Pancreas (tissue), 10 donors: ENCODE results near the gene HOXD10. TPM values are rescaled to one million over a fixed set of nuclear protein-coding genes. Genes with fewer than 3 reads are reported as not detected.
A peak's percentile ranks its signal among the peaks of the same experiment; 100 is the strongest.

Source experiments
- ATAC-seq, 4 donors: fragments of 200-7000 bp; cut with Tn5 transposase; one replicate each; pipeline versions ENCODE4 v1.8.0 to v1.9.1; 2020; ENCODE audit warnings: mild to moderate bottlenecking in 4 of 4, moderate library complexity in 4 of 4
- DNase-seq, 6 donors: peaks; one replicate each; pipeline ENCODE4 v3.0.0-alpha.2; 2020
- FAIRE-seq: peaks from 2 replicates; lab custom pipeline; 2012; peaks lifted over from hg19 to GRCh38; lab: Jason Lieb, UNC
- H3K27ac ChIP-seq, 4 donors: fragments of 200-600 bp; sonication (generic); 1 replicate in 3 of 4; 2 replicates in 1 of 4; pipeline versions ENCODE4 v1.5.0 to v1.8.0; 2020
- H3K27me3 ChIP-seq, 4 donors: fragments of 200-600 bp; one replicate each; pipeline ENCODE4 v1.8.0; 2021
- H3K36me3 ChIP-seq, 3 donors: fragments of 200-600 bp; sonication (generic) in 1 of 3; one replicate each; pipeline versions ENCODE4 v1.5.0 to v1.8.0; 2020 to 2021
- H3K4me1 ChIP-seq, 3 donors: fragments of 200-600 bp; one replicate each; pipeline ENCODE4 v1.8.0; 2021
- H3K4me3 ChIP-seq, 4 donors: fragments of 200-600 bp; sonication (generic) in 2 of 4; one replicate each; pipeline versions ENCODE4 v1.5.0 to v1.8.0; 2020 to 2021
- H3K9me3 ChIP-seq, 4 donors: fragments of 200-600 bp; one replicate each; pipeline ENCODE4 v1.8.0; 2021
- CTCF ChIP-seq, 4 donors: fragments of 200-600 bp; sonication (generic) in 3 of 4; IDR thresholded peaks; one replicate each; pipeline versions ENCODE4 v1.5.0 to v1.8.0; 2021; ENCODE audit warnings: antibody characterized with exemption in 4 of 4
- WGBS, 2 donors: extraction: QIAGEN DNeasy Blood & Tissue Kit; methylation state at CpG; one replicate each; pipeline ENCODE4 v1.1.7; 2013; 5-methylcytosine and 5-hydroxymethylcytosine counted together
- intact Hi-C, 3 donors: fragments of 100-400 bp; cut with DNase I; formaldehyde crosslinking; loops; one replicate each; pipeline versions ENCODE4 v1.11.1 to v1.14.2; 2022
- polyA plus RNA-seq, 2 donors: library from polyadenylated mRNA; stranded (reverse); fragments of 200-250 nt; gene quantifications; one replicate each; pipeline ENCODE4 v1.2.3, GENCODE V29; 2013
- total RNA-seq, 6 donors: library from RNA; stranded (reverse); fragmentation: NEBNext Ultra II Directional in 4 of 6; extraction: Animal tissue kit (Norgen Biotek cat#: 25700) in 4 of 6; gene quantifications; one replicate each; pipeline versions ENCODE4 v1.2.1 to v1.2.4, GENCODE V29; 2021 to 2023
- donor health status: healthy with polysubstance abuse.
- donor health status: DM: no; HTN: no; CAD: no; lungs with moderate emphysema.
- donor health status: DM: no; HTN: no; CAD: no.
- donor health status: control.
- donor health status: control.
- donor health status: Bipolar disorder and iron deficiency.
- donor health status: DM: yes; HTN: yes; CAD: no.
- donor health status: DM: no; HTN: no; CAD: no.
- donor health status: DM: no; HTN: no; CAD: no.
- donor health status: DM: yes; HTN: yes; CAD: no.

Gene HOXD10
- total and polyA plus RNA-seq, 8 donors = not detected

GRCh38 chr2:176085120-176085788, 31.3 kb upstream of the HOXD10 start:
- no peak overlapping the region for H3K4me3 ChIP-seq
- H3K4me1 ChIP-seq = peaks cover 0 to 6% (median 0%) of the 10 kb centered on the region in 3 donors
- no peaks in the 10 kb centered on the region for H3K9me3 ChIP-seq
- ATAC-seq (no peak), FAIRE-seq (no peak), DNase-seq (peak in 1 of 6 donors; percentile 60)
- no peak for TF ChIP-seq CTCF (IDR thresholded peaks at IDR 0.05)
- WGBS, 2 donors = 8% methylated on average over 40 of the region's 40 CpGs
- no peak overlapping the region for H3K27ac ChIP-seq
- H3K36me3 ChIP-seq = no peaks in the 10 kb centered on the region
- intact Hi-C loops = loop anchor here in 1 of 3 donors (5.0 kb wide), 1 partner anchor 388 kb away; no protein-coding TSS in a partner anchor
- H3K27me3 ChIP-seq = peaks cover 10 to 97% (median 40%) of the 10 kb centered on the region in 4 donors

GRCh38 chr2:176085861-176086771, 30.5 kb upstream of the HOXD10 start:
- Histone ChIP-seq H3K27me3 (peaks cover 7 to 99% (median 34%) of the 10 kb centered on the region in 4 donors), H3K9me3 (no peaks in the 10 kb centered on the region), H3K4me3 (no peak overlapping the region), H3K4me1 (peaks cover 0 to 6% (median 0%) of the 10 kb centered on the region in 3 donors), H3K36me3 (no peaks in the 10 kb centered on the region), H3K27ac (no peak overlapping the region)
- ATAC-seq = peak in 2 of 4 donors; percentile 29 to 32
- intact Hi-C loops = loop anchor here in 1 of 3 donors (5.0 kb wide), 1 partner anchor 389 kb away; no protein-coding TSS in a partner anchor
- FAIRE-seq = no peak
- peak in 1 of 4 donors; percentile 9 for TF ChIP-seq CTCF (IDR thresholded peaks at IDR 0.05)
- 3% methylated on average over 46 of the region's 46 CpGs for WGBS, 2 donors
- DNase-seq = peak in 2 of 6 donors; percentile 62 to 67

- ATAC-seq = no peak
- Histone ChIP-seq H3K36me3 (no peaks in the 10 kb centered on the region), H3K27me3 (peaks cover 5 to 98% (median 28%) of the 10 kb centered on the region in 4 donors), H3K4me1 (peaks cover 0 to 6% (median 0%) of the 10 kb centered on the region in 3 donors), H3K4me3 (peak overlapping the region in 2 of 4 donors; percentile 26 to 45), H3K27ac (no peak overlapping the region), H3K9me3 (no peaks in the 10 kb centered on the region)
- TF ChIP-seq CTCF (IDR thresholded peaks at IDR 0.05) = no peak
- intact Hi-C loops = loop anchor here in 1 of 3 donors (5.0 kb wide), 1 partner anchor 390 kb away; no protein-coding TSS in a partner anchor
- FAIRE-seq = no peak
- DNase-seq = no peak
- 21 to 22% methylated on average over 29 of the region's 29 CpGs for WGBS, 2 donors
Measured at GRCh38 chr2:176087330-176088047, 29.1 kb upstream of the HOXD10 start.

GRCh38 chr2:176088048-176088936, 28.3 kb upstream of the HOXD10 start:
- H3K36me3 ChIP-seq = no peaks in the 10 kb centered on the region
- intact Hi-C loops = loop anchor here in 1 of 3 donors (5.0 kb wide), 1 partner anchor 391 kb away; no protein-coding TSS in a partner anchor
- no peak overlapping the region for H3K27ac ChIP-seq
- 4 to 5% methylated on average over 48 to 49 of the region's 49 CpGs for WGBS, 2 donors
- H3K4me1 ChIP-seq = peaks cover 0 to 10% (median 0%) of the 10 kb centered on the region in 3 donors
- FAIRE-seq = no peak
- peaks cover 5 to 94% (median 25%) of the 10 kb centered on the region in 4 donors for H3K27me3 ChIP-seq
- no peaks in the 10 kb centered on the region for H3K9me3 ChIP-seq
- ATAC-seq = peak; percentile 78 to 94 (median 92)
- H3K4me3 ChIP-seq = peak overlapping the region in 3 of 4 donors; percentile 26 to 45 (median 26)
- peak; percentile 51 to 74 (median 66) for TF ChIP-seq CTCF (IDR thresholded peaks at IDR 0.05)
- peak; percentile 35 to 87 (median 60) for DNase-seq
